ENCODE data around the gene FBP2.

The FBP2 gene

DNA sequence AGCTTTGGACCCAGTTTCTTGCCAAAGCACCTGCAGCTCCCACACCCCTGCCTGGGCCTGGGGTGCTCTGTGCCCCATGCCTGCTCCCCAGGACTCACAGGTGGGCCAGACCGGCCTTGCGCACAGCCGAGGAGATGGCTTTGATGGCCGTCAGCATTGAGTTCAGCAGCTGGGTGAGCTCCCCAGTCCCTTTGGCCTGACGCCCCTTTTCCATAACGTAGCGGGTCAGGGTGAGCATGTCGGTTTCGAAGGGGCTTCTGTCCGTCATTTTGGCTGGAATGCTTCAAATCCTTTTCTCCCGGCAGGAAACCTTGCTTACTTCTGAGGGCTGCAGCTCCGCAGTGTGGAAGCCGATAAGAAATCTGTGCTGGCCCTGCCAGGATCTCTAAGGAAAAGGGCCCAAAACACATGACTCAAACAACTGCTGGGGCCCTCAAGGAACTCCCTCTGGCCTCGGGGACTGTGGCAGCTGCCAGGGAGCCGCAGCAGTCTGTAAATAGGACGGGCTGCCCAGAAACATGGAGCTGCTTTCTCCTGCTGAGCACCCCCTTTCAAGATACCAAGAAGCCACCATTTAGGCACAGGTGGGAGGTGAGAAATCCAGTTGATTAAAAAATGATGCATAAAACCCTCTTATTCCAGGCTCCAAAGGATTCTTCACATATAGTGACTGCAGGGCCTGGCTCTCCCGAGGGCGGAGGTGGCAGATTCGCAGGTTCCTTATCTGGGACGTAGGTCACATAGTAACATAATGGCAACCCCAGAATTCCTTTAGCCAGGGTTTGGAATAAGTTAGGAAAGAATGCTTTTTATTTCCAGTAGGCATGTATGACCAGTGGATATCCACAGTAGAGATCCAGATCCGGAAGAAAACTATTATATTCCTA lies at the start of gene FBP2:
TSS of gene FBP2 (minus strand) at position 366 of the 887 bp plus-strand sequence. CDS start at position 268, 98 bp downstream.
- DNase-seq = no peak

DNA sequence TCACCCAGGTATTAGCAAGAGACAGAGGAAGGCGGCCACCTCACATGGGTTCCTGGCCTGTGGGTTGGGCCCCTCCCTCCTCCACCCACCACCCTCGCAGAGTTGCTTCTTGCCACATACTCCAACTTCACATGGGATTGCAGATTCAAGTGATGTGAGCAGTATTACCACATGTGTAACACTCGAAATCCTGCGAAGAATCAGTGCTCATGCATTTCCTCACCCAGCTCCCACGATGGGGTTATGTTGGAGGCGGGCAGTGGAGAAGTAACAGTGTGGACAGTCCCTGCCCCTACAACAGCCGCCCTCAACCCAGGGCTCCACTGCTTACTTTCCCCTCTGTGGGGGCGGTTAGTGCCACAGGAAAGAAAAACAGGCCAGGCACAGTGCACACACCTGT lies 49.6 kb upstream of the FBP2 start:
- DNase-seq = no peak

DNA sequence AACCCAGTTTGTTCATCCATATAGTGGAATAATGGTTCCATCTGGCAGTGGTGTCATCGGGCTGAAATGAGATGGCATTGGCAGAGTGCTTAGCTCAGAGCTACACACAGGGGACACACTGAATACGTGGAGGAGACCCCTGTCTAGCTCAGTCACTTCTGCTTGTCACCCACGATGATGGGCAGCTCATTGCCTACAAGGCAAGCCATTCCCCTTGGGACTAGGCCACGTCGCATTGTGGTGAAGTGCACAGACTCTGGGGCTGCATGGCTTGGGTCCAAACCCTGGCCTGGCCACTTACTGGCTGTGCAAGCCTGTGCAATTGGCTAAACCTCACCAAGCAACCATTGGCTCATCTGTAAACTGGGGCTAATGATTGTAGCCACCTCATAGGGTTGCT lies 48.9 kb upstream of the FBP2 start:
- DNase-seq = no peak

DNA sequence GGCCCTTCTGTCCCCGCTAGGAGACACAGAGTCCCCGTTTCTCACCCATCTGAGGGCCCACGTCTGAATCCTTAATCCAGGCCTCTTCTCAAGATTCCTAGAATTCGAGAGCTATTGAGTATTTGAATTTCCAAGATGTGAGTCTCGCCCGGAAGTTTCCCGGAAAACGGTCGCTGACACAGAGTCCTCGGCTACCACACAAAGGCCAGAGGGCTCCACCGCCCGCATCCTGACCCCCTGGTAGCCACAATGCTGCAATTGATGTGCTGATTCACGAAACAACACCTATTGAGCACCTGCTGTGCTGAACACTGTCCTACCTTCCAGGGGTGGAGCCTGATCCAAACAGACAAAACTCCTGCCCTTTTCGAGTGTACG lies 46.4 kb upstream of the FBP2 start:
- no peak for DNase-seq

DNA sequence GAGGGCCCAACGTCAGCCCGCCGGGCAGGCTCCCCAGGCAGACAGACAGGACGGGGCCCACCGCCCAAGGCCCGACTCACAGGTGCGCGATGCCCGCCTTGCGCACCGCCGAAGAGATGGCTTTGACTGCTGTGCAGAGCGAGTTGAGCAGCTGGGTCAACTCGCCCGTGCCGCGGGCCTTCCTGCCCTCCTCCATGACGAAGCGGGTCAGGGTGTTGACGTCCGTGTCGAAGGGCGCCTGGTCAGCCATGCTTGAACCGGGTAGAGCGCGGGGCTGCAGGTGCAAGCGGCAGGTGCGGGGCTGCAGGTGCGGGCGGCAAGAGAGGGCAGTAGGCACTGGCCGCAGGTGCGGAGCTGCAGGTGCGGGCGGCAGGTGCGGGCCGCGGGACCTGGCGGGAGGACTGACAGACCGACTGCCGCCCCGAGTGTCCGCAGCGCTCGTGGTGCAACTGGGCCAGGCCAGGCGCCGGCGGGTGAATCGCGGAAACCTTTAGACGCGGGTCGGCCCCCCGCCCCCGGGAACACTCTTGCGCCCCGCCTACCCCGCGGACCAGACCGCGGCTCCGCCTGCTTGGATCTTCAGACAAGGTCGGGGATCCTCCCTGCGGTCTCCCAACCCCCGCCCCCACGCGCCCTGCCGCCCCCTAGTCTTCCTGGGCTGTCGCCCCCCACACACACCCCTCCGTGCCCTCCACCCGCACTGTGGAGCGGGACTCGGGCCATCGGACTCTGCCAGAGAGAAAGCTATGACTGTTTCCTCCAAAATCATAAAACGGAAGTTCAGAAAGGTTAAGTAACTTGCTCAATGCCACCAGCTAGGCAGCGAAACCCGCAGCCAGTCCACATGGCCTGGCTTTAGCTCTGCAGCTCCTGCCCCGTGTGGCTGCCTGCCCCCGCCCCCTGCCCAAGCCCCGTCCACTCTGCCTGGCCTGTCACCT lies 45.7 kb upstream of the FBP2 start, which contains the start of gene FBP1:
TSS of gene FBP1 (minus strand) at position 458 of the 938 bp plus-strand sequence. CDS start at position 250, 208 bp downstream.
- no peak for DNase-seq

DNA sequence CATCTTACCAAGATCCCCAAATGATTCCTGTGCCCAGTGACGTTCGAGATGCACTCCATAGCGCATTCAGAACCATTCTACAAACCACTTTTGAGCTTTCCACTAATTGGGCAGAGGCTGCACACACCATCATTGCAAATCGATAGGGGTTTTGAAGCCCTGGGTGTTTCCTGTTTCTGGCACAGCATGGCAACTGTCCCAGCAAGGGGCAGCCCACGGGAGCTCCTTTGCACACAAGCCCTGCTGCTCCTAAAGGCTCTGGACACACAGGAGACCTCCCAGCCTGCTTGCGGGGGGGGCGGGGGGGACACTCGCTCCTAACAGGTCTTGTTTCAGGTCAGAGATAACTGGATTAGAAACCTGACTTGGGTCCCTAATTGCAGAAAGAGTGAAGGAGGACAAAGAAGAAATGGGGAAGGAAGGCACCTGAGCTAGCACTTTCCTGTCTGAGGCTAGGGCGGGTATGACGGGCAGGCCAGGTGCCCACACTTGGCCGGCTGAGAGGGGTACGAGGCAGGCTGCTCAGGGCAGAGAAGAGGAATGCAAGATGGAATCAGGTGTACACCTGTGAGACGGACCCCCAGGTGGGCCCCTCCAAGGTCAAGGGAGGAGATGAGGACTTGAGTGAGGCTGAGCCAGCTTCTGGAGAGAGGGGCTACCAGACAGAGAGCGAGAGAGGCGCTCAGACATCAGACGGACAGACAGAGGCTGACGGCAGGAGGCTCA lies 44.9 kb upstream of the FBP2 start:
- DNase-seq = no peak

DNA sequence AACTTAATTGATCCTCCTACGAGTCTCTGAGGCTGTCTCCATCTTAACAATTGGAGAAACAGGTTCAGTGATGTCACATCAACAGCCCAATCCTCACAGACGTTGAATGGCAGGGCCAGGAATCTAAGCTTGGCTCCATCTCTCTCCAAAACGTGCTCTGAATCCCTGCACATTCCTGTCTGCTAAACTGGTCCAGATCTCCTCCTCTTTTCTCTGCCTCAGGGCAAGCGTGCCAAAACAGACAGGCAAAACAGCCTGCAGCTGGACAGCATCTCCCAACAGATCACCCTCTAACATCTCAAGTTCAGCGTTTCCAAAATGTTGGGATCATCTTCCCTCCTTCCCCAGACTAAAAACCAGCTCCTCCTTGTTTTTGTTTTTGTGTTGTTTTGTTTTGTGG lies 39.1 kb upstream of the FBP2 start:
- DNase-seq = no peak

DNA sequence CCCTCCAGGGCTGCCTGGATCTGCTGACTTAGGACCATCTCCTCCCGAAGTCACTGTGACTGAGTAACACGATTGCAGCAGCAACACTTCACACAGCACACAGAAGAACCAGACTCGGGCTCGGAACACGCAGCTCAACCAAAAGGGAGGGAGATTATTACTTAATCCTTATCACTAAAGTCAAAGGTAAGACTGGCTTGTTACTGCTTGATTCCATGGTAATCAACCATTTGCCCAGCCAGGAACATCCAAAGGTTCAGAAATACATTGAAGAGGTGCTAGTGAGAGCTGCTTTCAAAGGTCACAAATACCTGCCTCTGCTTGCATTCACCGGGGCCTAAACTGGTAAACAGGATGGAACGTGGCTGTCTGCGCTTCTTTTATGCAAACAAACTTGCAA lies 38.0 kb upstream of the FBP2 start:
- DNase-seq = no peak

DNA sequence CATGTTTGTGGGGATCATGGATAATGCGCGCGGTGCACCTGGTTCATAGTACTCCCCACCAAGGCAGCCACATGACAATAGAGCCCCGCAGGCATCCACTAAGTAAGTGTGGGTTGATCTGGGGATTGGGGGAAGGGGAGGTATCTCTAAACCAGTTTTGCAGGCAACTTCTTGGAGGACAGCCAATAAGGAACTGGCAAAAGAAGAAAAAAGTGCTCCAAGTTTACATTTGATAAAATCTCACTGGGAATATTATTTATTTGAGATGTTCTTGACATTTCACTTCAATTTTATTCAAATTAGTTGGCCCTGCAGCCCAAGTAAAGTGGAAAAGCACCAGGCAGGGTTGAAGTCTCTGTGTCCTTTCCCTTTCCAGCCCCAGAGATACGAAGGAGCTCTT lies 37.2 kb upstream of the FBP2 start:
- DNase-seq = no peak

DNA sequence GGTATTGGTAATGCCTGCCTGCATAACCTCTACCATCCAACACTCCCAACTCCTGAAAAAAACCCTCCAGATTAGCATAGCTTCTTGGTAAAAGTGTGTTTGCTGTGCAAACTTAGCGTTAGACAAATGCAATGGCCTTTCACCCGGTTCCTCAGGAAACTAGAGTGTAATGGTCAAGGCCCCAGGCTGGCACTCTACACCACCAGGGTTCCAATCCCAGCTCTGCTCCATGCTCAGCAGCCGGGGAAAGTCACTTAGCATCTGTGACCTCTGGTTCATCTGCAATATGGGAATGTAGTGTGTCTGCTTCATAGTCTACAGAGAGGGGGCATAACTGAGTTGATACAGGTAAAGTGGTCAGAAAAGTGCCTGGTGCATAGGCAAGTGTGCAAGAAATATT lies 36.7 kb upstream of the FBP2 start:
- DNase-seq = no peak

DNA sequence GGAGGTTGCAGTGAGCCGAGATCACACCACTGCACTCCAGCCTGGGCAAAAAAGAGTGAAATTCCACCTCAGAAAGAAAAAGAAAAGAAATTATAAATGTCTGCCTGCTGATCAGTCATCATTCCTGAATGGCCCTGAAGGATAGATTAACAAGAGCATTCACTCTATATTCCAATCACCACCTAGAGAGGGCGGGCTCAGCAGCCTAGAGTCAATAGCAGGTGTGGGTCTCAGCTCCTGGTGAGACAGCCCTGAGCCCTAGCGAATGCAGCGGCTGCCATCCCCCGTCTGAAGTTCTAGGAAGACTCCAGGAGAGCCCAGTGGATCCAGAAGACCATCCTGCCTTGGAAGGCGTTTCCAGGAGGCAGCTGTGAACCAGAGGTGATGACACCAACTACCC lies 33.7 kb upstream of the FBP2 start:
- no peak for DNase-seq

DNA sequence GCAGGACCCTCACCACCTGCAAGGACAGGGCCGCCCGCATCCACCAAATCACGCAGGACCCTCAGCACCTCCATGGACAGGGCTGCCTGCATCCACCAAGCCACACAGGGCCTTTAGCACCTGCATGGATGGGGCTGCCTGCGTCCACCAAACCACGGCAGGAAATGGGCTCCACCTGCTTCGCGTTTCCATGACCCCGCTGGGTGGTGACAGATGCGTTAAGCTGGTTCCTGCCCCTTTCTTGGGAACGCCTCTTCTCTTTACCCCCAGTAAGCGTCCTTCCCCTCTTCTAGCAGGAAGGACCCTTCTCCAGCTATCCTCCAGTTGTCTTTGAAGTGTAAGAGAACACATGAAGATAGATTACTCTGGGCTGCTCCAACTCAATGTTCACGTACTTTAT lies 32.2 kb upstream of the FBP2 start:
- DNase-seq = no peak

DNA sequence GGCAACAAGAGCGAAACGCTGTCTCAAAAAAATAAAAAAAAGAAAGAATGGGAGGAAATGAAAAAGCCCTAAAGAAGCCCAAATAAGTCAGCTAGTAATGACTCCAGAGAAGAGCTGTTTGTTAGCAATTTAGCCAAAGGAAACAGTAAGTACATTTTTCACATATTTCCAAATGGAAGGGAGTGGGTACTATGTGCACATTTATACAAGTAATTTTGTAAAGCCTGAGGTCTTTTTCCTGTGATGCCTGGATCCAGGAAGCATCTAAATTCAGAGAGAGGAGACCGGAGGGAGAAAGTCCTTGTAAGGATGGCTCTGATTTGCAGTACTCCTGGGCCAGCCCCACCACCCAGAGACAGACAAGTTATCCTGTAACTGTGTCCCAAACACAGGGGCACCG lies 31.0 kb upstream of the FBP2 start:
- DNase-seq = no peak

DNA sequence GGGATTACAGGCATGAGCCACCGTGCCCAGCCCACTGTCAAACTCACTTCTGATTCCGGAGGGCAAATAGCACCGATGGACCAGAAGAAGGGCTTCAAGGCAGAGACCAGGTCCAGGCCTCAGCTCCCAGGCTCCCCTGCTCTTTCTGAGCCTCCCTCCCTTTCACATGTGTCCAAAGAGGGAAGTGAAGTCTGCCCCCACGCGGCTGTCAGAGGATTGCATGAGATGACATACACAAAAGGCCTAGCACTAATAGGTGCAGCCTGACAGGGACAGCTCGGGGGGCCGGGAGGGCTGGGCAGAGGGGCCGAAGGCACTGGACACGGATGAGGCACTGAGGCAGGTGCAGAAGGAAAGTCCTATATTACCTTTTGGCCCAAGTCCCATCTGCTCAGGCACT lies 29.6 kb upstream of the FBP2 start:
- peak; percentile 13 for DNase-seq

DNA sequence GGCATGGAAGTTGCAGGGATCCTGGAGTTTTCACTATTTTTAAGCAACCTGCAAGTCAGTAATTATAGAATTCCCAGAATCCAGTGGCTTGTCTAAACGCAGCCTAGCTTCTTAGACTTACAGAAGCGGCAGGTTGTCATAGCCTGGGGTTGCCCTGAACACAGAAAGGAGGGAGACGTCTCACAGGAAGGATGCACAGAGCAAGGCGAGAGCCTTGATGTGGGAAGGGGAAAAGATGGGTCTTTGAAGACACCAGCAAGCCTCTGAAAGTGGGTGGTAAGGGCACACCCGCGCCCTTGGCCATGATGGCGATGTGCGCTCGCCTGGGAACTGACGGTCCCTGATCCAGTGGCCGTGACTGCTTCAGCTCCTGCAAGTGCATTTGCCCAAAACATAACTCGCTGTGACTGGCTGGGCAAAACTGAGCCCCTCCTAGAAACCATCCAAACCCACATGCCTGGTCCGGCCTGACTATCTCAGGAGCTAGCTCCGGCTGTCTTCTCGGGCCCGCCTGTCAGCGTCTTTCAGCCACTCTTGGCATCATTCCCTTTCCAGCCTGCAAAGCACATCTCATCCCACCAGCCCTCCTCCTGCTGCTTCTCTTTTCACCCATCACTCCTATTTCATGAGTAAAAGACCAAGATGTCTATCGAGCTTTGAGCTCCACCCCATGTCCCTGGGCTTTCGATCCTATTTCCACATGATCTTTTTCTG lies 28.6 kb upstream of the FBP2 start:
- DNase-seq = no peak

DNA sequence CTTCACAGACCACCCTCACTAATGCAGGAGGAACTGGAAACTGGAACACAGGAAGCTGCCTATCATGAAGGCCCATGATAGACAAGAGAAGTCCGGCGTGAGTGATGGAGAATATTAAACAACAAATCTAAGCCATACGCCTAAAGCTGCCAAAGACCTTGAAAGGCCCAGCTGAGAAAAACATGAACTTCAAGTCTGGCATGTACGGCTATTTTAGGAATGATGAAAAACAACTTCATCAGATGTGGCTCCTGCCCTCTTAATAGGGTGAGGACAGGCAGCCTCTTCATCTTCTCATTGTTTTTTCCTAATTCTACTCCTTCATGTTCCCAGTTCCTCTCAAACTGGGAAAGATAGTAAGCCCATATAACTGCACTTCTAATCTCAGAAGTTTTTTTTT lies 25.4 kb upstream of the FBP2 start:
- no peak for DNase-seq

DNA sequence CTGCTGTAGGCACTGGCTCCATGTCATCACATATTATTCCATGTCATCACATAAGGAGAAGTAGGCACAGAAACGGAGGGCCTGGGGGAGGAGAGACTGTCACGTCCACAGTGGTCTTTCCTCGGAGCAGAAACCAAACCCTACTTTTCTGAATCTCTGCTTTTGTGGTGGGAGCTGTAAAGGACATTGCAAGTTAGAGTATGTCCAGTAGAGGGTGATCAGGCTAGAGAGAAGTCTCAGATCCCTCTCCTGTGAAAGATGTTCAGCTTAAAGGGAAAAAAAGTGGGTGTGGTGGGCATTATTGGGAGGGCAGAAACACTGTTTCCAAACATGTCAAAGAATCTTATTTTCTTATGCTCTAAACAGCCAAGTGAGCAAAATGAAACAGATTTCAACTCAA lies 19.4 kb upstream of the FBP2 start:
- DNase-seq = no peak

DNA sequence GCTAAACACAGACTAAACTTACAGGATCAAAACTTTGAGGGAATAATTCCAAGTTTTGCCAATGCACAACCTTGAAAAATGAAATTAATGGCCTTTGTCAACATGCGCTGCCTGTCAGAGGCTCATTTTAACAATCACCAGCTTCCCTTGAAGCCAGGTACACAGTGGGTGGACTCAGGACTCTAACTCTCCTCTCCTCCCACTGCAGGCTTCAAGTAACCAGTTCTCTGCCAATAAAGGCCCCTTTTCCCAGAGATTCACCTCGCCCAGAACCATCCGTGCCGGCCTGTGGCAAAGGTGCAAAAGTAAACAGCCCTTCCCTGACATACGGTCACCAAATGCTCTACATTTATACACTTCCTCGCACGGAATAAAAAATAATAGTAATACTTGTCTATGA lies 18.4 kb upstream of the FBP2 start:
- DNase-seq = no peak

DNA sequence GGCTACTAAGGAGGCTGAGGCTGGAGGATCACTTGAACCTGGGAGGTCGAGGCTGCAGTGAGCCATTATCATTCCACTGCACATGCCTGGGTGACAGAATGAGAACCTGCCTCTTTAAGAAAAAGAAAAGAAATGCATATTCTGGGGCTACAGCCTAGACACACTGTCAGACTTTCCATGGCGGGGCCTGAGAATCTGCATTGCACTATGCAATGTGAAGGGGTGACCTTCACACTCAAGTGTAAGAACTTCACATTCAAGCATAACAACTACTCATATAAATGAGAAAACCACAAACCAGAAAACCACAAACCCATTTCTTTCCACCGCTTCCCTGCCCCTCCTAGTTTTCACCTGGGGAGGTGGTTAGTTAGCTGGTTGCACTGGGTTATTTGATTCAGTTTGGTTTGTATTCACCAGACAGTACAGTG lies 18.0 kb upstream of the FBP2 start:
- no peak for DNase-seq

DNA sequence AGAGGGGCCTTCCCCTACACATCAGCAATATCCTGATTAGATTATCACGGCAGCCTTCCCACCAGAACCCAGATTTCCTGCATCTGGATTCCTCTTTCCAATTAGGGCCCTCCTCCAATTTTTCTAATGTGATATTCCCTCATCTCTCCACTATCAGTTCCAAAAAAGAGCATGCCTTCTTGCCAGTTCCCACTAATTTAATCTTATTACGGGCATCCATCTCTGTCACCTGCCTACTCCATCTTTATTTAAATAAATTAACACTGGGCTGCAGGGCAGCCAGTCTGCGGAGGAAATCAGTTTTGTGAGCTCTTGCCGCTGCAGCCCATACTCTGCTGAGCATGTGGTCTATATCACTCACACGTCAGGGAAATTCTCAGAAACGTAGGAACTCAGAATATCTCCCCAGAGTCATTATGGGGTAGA lies 16.6 kb upstream of the FBP2 start:
- no peak for DNase-seq

DNA sequence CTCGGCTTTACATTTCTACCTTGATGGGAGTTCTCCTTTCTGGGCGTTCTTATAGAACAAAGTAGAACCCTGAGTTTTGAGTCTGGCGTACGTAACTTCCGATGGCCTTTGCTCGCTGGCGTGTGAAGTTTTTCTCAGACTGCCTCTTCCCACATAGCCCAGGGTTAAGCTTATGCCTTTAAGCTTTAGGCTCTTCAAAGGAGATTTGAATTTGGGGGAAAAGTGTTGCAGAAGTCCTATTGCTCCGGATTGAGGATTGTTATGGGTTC lies 13.7 kb upstream of the FBP2 start:
- DNase-seq = no peak

DNA sequence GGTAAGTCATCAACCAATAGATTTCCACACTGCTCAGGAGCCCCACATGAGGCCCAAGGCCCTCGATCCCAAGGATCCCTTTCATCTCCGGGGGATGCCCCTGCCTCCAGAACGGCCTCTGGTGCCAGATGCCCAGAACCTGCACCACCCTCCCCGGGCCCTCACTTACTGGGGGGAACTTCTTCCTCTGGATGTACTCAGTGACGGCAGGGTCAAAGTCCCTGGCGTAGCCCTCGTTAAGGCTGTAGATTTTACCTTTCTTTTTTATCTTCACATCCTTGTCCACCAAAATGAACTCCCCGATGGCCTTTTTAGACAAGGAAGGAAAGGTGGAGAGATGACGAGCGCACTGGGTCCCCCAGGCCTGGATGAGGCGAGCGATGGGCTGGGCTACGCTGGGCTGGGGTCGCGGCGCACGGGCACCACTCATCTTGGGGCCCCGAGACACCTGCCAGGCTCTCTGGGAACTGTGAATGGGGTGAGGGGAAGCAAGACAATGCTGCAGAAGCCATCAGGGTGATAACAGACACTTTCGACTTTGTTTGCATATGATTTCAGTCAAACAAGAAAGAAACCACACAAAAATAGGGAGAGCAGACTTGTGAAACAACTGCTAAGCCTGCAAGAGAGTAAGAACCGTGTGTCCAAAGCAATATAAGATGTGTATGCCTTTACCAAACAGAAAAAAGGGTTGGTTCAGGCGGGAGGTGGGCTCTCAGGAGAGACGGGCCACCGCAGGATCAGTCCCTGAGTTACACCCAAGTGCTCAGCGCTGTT lies 13.2 kb upstream of the FBP2 start:
- DNase-seq = no peak
